GM21717 (cell line): ENCODE measurements around the gene DYNLL1.
"Not testable (repeated sequence)": the region's sequence is repeated elsewhere in the genome, so short reads cannot be mapped to it uniquely, and the experiment has no call there.

Experiments
- ATAC-seq: cut with Tn5 transposase; IDR thresholded peaks from one replicate; pipeline ENCODE4 v1.9.1; 2021; ENCODE audit warnings: mild to moderate bottlenecking, moderate library complexity; ENCODE audit not compliant: unreplicated experiment

Gene DYNLL1

DNA sequence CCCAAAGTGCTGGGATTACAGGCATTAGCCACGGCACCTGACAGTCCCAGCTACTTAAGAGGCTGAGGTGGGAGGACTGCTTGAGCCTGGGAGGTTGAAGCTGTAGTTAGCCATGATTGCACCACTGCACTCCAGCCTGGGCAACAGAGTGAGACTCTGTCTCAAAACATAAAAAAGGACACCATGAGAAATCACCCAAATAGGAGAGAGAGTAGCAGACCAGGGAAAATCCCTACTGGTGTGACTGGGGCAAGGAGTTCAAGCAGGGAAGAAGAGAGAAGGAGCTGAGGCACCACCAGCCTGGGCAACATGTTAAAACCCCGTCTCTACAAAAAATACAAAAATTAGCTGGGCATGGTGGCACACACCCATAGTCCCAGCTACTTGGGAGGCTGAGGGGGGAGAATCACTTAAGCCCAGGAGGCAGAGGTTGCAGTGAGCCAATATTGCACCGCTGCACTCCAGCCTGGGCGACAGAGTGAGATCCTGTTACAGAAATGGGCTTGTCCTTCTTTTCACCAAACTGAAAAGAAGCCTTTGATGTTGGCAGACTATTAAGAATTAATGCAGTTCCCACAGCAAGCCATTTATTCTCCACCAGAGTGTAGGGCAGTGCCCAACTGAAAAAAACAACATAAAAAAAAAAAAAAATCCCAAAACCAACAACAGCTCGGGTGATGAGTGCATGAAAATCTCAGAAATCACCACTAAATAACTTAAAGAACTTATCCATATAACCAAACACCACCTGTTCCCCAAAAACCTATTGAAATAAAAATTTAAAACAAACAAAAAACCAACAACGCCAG lies 21.9 kb upstream of the DYNLL1 start:
- ATAC-seq, result no peak

DNA sequence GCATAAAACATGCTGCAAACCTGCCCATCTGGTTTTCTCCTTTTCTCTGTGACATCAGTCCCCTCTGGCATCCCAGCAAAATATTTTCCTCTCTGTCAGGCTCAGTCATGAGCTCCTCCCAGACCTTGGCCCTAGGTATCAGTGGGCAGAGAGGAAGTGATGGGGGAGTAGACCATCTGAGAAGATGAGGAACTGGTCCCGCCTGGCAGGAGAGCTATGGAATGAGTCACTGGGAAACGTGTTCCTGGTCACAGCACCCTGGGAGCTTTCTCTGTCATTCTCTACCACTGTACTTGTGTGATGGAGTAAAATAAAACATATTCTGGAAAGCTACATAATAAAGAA lies 21.3 kb upstream of the DYNLL1 start:
- ATAC-seq, result no peak

DNA sequence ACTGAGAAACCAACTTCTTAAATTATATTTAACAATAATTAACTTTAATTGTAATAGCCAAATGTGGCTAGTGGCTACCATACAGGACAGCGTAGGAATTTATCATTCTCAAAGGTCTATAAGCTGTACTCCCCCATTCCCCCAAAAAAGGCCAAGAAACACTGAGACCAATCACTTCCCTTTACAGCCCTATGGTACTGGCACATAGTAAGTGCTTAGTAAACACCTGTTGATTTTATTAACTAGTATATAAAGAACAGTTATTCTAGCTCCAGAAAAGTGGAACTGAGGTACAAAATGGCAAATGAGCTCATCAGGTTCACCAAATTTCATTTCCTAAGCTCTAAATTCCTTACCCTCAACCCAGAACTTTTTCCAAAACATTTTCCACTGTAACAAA lies 20.3 kb upstream of the DYNLL1 start:
- no peak for ATAC-seq

DNA sequence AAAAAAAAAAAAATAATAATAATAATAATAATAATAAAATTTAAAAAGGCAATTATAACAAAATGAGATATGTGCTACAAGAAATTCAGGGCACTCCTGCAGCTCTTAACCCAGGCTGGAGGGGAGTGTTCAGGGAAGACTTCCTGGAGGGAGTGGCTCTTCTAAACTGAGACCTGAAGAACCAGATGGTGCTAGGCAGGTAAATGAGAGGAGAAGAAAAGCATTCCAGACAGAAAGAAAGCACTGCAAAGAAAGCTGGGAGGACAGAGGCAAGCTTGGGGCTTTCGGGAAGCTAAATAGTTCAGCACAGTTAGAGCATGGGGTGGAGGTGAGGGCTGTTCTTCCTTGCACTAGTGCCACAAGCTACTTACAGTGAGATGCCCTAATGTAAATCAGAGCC lies 16.5 kb upstream of the DYNLL1 start:
- ATAC-seq, result no peak

DNA sequence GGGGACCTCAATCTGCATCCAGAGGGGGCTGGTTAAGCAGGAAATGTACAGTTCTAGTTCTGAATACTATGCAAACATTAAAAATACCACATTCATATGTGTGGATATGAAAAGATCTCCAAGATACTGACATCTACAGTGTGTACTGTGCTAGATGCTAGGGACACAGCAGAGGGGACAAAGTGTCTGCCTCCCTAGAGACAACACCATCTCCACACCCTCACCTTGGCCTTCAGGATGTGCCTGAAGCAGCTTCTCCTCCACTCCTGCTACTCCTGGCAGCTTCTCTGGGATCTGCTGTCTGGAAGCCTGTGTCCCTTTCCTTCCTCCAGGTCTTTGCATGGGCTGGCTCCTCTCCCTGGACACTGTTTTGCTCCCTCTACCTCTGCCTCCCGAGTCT lies 15.7 kb upstream of the DYNLL1 start:
- no peak for ATAC-seq

DNA sequence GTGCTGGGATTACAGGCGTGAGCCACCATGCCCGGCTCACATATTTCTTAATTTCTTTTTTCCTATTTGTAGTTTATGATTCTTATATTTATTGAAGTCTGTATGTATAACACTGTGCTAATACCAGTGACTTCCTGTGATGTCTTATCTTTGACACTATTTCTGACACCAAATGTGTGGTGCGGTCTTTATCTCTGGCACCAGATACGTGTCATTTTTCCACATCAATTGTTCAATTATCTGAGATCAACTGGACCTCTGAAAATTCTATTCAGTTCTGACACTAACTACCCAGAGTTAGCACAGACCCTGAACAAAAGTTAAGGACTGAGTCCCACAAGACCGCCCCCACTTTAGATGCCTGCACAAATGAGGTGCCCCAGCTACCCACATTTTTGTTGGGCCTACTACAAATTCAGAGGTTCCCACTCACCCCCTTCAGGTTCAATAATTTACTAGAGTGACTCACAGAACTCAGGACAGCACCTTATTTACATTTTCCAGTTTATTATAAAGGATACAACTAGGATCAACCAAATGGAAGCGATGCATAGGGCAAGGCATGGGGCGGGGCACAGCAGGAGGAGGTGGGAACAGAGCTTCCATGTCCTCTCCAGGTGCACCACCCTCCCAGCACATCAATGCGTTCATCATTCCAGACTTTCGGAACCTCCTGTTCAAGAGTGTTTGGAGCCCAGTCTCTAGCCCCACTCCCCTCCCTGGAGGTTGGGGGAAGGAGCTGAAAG lies 14.7 kb upstream of the DYNLL1 start:
- ATAC-seq, result no peak

DNA sequence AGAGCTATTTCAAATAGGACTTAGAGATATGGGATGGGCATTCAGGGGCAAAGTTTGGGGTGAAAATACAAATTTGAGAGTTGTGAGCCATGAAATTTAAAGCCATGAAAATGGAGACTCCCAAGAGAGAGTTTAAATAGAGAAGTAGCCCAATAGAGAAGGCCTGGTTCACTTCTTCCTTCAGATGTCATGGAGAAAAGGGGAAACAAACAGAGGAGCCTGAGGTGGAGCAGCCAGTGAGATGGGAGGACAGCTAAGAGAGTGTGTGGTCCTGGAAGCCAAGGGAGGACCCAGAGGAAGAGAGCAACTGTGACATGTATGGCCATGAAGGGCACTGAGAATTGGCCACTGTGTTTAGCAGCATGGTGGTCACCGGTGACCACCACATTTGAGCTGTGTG lies 12.3 kb upstream of the DYNLL1 start:
- no peak for ATAC-seq

DNA sequence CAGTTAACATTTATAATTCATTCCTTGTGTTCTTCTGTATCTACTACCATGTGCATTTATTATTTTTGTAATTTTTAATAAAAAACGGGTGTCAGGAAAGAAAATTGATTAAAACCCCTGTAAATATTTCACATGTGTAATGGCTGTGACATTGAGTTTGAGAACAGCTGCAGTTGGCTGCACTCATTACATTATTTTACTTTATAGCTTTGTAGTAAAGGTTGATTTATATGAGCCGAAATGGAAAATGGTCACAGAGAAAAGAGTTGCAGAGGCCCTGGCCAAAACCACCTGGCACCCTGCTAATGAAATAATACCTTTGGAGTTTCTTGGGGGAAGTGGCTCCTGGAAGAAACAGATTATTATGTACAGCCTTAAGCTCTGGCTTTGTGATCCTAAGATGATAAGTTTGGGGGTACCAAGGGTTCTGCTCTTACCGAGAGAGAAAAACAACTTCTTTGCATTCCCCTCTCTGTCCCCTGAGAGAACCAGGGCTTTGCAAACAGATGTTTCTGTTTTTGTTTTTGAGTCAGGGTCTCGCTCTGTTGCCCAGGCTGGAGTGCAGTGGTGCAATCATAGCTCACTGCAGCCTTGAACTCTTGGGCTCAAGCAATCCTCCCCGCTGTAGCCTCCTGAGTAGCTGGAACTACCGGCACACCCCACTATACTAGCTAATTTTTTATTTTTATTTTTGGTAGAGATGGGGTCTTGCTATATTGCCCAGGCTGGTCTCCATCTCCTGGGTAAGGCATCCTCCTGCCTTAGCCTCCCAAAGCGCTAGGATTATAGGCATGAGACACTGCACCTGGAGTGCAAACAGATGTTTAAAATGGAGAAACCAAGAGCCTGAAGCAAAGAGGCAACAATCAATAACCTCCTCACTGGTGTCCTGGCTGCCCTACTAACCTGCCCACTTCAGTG lies 9.7 kb upstream of the DYNLL1 start:
- no peak for ATAC-seq

DNA sequence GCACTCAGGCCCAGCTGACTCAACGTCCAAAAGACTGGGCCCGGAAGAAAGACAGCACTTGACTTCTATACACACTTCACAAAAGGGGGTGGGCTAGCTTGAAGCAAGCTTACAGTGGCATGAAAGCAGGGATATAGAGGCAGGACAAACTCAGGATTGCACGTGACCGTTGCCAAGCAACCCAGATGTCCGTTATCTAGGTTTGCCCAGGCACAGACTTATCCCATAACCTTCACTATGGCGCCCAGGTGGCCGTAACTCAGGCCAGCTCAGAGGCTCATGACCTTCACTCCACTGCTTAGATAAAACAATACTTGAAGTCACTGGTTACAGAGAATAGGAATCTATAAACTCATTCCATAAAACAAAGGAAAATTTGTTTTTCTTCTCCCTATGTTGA lies 8.4 kb upstream of the DYNLL1 start:
- ATAC-seq, result not testable (repeated sequence)

DNA sequence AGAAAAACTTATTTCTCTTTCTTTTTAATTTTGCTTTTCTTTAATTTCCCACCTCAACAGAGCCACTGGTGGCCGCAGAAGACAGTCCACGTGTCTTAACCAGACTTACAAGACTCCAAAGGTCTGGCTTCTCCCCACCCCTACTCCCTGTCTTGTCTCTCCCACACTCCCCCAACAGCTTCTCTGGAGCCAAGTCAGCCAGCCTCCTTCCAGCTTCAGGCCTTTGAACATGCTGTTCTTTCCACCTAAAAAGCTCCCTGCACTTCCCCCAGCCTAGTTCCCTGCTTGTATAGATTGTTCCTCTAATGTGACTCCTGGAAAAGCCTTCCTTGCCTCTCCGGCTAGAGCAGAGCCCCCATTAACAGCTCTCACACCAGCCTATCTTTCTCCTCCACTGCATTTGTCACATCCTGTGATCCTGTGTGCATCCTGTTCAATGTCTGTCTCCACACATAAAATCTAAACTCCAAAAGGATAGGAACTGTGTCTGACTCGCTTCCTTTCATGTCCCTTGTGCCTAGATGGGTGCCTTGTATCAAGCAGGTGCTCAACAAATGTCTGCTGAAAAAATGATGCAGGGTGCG lies 7.8 kb upstream of the DYNLL1 start:
- ATAC-seq, result no peak

DNA sequence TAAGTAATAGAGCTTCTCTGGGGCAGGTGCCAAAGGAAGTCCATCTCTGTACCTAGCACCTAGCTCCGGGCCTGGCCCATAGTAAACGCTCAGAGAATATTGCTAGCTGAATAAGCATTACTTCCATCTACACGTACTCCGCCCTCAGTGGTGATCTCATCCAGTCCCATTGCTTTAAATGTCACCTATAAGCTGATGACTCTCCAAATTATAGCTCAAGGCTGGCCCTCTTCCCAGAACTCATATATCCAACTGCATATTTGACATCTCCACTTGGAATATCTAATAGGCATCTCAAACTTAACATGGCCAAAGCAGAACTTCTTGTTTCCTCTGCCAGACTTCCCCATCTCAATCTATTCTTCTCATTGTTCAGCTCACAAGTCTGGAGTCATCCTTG lies 6.9 kb upstream of the DYNLL1 start:
- no peak for ATAC-seq

DNA sequence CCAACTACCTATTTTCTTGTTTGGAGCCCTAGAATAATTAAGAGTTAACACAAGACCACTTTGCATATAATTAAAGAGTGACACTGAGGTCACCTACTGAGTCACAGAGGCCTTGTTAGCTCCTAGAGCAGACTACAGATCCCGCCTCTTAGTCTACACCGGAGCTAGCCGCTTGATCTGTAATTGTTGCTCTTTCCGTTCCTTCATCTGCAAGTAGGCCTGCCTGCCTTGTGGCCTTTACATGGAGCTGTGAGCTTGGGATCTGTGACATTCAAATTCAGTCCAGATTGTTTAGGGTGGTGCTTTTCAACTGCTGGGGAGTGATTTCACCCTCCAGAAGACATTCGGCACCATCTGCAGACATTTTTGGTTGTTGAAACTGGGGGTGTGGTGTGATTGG lies 5.6 kb upstream of the DYNLL1 start:
- no peak for ATAC-seq

DNA sequence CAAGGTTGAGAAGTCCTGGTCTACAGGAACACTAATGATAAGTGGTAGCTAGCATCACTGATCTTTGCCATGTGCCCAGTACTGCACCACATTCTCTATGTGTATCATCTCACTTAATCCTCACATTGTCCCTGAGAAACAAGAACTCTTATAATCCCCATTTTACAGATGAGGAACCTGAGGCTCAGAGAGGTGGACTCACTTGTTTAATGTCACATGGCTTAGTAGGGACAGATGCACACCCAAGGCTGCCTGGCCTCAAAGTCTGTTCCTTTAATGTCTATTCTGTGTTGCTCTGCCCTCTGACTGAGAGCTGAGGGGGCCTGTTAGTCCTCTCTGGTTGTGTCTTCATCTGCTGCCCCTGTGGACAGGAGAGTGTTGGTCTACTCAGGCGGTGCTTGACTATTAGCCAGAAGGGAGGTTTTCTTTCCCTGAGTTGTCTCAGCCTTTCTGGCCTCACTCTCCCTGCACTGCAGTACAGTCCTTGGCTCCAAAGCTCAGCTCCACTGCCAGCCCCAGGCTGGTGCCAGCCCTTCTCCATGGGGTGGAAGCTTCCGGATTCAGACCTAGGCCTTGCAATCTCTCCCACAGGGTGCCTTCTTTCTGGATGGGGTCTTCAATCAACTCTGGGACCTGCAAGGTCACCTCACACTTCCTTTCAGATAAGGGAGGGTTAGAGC lies 4.9 kb upstream of the DYNLL1 start:
- no peak for ATAC-seq

DNA sequence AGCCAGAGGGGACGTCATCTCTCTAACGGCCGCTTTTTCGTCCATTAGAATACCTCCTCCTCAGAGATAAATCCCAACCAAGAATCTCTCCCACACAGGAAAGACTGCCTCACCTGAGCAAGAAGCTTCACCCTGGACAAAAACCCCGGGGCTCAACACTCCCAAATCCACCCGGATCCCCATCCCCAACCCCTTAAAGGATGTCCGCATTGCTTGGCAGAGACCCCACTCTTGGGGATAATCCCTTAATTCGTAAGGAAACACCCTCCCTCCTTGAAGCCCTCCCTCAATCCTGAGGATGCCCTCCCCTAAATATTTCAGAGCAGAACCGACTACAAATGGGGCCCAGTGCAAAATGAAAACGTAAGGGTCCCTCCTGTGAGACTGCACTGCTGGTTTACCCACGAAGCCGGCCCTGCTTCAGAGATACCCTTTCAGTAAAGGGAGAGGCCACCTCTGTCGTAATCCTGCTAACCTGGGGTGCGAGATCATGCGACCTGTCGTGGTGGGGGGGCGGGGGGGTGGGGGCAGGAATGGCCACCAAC lies 655 bp upstream of the DYNLL1 start:
- ATAC-seq, result no peak

DNA sequence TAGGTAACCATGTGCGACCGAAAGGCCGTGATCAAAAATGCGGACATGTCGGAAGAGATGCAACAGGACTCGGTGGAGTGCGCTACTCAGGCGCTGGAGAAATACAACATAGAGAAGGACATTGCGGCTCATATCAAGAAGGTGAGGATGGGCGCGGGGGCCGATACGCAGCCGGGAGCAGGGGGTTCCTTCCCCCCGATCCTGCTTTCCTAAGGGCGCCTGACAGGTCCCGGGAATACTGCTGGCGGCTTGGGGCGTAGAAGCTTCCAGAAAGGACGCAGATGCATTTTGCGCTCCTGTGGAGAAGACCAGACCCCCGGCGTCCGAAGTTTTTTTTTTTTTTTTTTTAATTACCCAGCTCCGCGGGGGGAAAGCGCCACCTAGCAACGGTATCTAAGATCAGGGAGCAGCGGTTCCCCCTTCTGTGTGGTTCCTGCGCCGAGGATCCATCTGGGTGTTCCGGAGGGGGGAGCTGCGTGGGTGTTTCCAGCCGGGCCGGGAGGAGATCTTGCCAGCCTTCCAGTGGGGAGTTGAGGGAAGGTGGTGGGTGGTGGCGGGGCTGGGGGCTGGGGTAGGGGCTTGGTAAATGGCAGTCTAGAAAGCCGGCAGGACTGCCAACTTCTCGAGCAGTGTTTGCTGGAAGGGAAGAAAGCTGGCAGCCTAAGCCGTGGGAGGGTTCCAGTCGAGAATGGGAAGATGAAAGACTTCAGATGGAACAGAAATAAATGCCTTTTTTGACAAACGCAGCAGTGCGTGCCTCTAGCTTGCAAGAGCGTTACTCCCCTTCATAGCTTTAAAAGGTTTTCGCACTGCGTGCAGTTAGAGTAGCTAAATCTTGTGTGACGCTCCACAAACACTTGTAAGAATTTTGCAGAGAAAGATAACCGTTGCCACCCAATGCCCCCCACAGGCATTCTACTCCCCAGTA lies 764 bp downstream of the DYNLL1 start:
- ATAC-seq, result no peak

DNA sequence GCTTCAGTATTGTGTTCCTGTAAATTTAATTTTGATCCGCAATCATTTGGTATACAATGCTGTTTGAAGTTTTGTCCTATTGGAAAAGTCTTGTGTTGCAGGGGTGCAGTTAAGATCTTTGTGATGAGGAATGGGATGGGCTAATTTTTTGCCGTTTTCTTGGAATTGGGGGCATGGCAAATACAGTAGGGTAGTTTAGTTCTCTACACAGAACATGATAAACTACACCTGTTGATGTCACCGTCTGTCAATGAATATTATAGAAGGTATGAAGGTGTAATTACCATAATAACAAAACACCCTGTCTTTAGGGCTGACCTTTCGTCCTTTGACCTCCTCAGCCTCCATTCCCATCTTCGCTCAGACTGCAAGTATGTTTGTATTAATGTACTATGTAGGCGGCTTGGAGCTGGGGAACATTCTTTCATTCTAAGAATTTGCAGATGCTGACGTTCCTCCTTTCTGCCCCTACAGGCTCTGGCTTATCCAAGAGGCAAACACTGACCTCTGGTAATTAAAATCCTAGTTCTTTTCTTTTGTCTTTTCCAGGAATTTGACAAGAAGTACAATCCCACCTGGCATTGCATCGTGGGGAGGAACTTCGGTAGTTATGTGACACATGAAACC lies 1.7 kb downstream of the DYNLL1 start:
- no peak for ATAC-seq

DNA sequence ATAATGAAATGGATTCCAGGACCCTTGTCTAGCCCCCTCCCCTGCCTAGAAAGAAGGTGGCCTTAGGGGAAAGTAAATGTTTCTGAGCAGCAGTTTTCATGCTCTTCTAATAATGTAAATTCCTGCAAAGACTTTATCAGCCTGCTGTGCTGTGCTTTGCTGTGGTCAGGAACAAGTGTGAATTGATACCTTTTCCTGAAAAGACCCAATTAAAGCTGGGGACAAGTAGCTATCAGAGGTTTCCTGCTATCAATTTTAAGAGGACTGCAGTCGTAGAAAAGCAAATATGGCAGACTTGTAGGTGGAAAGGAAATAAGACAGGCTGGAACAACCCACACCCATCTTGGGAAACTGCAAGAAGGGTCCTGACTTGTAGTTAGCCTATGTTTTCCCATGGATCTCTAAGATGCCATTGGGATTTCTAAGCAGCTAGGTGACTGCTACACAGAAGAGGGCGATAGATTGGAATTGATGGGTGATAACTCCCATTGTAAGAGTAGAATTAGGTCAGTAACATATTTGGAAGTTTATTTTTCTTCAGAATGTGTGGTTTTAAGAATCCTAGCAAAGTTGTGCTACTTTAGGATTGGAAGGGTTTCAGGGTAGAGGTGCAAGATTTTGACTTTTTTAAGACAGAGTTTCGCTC lies 3.1 kb downstream of the DYNLL1 start:
- no peak for ATAC-seq

DNA sequence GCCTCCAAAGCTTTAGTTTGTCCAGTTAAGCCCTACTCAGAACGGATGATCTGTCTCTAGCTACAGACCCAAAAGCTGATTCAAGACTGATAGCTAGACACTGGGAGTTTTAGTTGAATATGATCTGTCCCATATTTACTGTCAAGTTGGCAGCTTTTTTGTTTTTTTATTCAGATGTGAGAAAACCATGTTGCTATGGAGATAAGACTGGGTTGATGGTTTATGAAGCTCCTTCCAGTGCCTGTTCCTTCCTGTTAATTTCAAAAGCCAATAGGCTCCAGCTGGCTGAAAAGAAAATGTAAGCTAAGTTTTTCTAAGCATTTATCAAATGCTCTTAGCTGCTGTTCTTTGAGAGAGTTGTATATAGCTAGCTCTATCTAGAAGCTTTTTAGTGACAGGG lies 4.7 kb downstream of the DYNLL1 start:
- no peak for ATAC-seq
